HL-60 (cell line): Measurements from ENCODE around the gene STUM.

ENCODE experiments used
- DNase-seq, 2 experiments: peaks; one replicate each; pipeline ENCODE4 v3.0.0-alpha.2; 2010 to 2020; ENCODE audit warnings: low read depth in 1 of 2, low spot score in 1 of 2
- H3K27ac ChIP-seq: fragments of 250-450 bp; sonication (Bioruptor Pico); replicated peaks from 2 replicates; pipeline ENCODE4 v1.5.1; 2020; ENCODE audit warnings: mild to moderate bottlenecking, moderate library complexity
- H3K27me3 ChIP-seq: fragments of 250-450 bp; sonication (Bioruptor Pico); 2 replicates; pipeline ENCODE4 v1.5.1; 2021; ENCODE audit warnings: mild to moderate bottlenecking, moderate library complexity; ENCODE audit not compliant: insufficient read depth, poor library complexity, severe bottlenecking
- H3K4me3 ChIP-seq: replicated peaks from 2 replicates; pipeline ENCODE4 v1.5.1; 2011; ENCODE audit warnings: mild to moderate bottlenecking, control low read depth, low read length; ENCODE audit not compliant: insufficient read depth
- GABPA ChIP-seq: IDR thresholded peaks from 2 replicates; pipeline ENCODE4 v1.6.1; 2012; ENCODE audit warnings: low read depth
- POLR2AphosphoS5 ChIP-seq: IDR thresholded peaks from 2 replicates; pipeline ENCODE4 v1.6.1; 2012; ENCODE audit warnings: low read depth
- SPI1 ChIP-seq: IDR thresholded peaks from 2 replicates; pipeline ENCODE4 v1.6.1; 2012; ENCODE audit warnings: low read depth, mild to moderate bottlenecking, borderline replicate concordance
- TF ChIP-seq, protein P1 (sequence below): IDR thresholded peaks from 2 replicates; pipeline ENCODE4 v1.6.1; 2012; ENCODE audit warnings: low read depth; ENCODE audit not compliant: insufficient replicate concordance
- TF ChIP-seq, protein P2 (sequence below): IDR thresholded peaks from one replicate; pipeline ENCODE4 v1.5.1; 2011; ENCODE audit warnings: low read length, control low read depth, inconsistent platforms; ENCODE audit not compliant: insufficient read depth

Gene STUM

DNA sequence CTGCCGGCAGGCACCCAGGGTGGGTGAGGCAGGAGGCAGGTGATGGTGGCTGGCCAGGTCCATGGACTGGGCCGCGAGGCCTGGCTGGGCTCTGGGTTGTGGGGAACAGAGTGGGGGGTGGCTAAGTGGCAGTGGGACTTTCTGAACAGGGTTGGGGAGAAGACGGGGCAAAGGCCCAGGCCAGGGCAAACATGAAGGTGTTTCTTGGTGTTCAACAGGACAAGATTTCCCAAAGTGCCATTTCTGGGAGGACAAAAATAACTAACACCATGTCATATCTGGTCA, 26.8 kb downstream of the STUM start:
- no peak for DNase-seq
- H3K4me3 ChIP-seq = no peak overlapping the region
- TF ChIP-seq SPI1 (no peak), GABPA (no peak), POLR2AphosphoS5 (no peak)
- TF ChIP-seq, protein P1, sequence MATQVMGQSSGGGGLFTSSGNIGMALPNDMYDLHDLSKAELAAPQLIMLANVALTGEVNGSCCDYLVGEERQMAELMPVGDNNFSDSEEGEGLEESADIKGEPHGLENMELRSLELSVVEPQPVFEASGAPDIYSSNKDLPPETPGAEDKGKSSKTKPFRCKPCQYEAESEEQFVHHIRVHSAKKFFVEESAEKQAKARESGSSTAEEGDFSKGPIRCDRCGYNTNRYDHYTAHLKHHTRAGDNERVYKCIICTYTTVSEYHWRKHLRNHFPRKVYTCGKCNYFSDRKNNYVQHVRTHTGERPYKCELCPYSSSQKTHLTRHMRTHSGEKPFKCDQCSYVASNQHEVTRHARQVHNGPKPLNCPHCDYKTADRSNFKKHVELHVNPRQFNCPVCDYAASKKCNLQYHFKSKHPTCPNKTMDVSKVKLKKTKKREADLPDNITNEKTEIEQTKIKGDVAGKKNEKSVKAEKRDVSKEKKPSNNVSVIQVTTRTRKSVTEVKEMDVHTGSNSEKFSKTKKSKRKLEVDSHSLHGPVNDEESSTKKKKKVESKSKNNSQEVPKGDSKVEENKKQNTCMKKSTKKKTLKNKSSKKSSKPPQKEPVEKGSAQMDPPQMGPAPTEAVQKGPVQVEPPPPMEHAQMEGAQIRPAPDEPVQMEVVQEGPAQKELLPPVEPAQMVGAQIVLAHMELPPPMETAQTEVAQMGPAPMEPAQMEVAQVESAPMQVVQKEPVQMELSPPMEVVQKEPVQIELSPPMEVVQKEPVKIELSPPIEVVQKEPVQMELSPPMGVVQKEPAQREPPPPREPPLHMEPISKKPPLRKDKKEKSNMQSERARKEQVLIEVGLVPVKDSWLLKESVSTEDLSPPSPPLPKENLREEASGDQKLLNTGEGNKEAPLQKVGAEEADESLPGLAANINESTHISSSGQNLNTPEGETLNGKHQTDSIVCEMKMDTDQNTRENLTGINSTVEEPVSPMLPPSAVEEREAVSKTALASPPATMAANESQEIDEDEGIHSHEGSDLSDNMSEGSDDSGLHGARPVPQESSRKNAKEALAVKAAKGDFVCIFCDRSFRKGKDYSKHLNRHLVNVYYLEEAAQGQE = no peak
- TF ChIP-seq, protein P2, sequence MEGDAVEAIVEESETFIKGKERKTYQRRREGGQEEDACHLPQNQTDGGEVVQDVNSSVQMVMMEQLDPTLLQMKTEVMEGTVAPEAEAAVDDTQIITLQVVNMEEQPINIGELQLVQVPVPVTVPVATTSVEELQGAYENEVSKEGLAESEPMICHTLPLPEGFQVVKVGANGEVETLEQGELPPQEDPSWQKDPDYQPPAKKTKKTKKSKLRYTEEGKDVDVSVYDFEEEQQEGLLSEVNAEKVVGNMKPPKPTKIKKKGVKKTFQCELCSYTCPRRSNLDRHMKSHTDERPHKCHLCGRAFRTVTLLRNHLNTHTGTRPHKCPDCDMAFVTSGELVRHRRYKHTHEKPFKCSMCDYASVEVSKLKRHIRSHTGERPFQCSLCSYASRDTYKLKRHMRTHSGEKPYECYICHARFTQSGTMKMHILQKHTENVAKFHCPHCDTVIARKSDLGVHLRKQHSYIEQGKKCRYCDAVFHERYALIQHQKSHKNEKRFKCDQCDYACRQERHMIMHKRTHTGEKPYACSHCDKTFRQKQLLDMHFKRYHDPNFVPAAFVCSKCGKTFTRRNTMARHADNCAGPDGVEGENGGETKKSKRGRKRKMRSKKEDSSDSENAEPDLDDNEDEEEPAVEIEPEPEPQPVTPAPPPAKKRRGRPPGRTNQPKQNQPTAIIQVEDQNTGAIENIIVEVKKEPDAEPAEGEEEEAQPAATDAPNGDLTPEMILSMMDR = no peak
- H3K27ac ChIP-seq = no peak overlapping the region
- H3K27me3 ChIP-seq = no peaks in the 10 kb centered on the region

DNA sequence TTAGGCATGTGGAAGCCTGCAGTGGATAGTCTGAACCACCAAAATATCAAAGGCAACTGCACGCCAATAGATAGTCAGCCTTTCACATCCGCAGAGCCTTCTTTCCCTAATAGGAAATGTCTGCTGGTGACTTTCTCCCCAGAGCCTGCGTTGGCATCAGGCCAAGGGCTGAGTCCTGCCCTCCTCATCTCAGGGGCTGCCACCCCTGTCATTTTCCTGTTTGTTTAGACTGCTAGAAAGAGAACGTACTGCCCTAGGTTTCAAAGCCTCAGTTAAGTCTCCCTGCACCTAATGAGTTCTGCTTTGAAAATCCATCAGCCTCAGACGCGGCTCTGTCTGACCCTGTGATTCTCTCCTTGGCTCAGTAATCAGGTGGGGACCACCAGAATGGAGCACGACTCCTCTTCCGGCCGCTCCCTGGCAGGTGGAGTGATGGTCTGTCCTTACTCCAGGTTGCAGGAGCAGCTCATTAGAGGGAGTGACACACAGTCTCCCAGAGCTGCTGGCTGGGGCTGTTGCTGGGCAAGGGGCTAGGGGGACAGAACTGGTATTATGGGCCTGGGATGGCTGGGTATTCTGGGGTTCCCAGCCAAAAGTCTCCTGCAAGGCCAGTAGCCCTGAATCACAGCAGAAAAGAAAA, 27.3 kb downstream of the STUM start:
- no peak overlapping the region for H3K27ac ChIP-seq

DNA sequence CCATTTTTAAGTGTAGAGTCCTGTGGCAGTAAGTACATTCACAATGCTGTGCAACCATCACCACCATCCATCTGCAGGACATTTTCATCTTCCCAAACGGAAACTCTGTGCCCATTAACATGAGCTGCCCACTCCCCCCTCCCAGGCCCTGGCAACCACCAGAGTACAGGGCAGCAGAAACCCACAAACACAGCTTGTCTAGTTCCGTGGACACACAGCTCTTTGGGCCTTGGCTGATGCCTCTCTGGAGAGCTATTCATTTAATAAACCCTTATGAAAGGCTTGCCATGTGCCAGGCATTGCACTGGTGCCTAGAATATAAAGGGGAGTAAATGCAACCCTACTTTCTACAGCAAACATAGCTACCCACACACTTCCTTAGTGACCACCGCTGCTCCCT, 28.0 kb downstream of the STUM start:
- no peak for DNase-seq
- TF ChIP-seq GABPA = no peak
- TF ChIP-seq, protein P1 = no peak
- TF ChIP-seq, protein P2 = no peak
- TF ChIP-seq SPI1 = no peak
- no peak for TF ChIP-seq POLR2AphosphoS5
- Histone ChIP-seq H3K27ac (no peak overlapping the region), H3K27me3 (no peaks in the 10 kb centered on the region), H3K4me3 (no peak overlapping the region)

More for the DNA sequence above, 27.3 kb downstream of the STUM start:
- Histone ChIP-seq H3K4me3 (no peak overlapping the region), H3K27me3 (no peaks in the 10 kb centered on the region)
- TF ChIP-seq POLR2AphosphoS5 = no peak
- TF ChIP-seq, protein P2 = no peak
- no peak for TF ChIP-seq SPI1
- no peak for TF ChIP-seq GABPA
- TF ChIP-seq, protein P1 = no peak
- DNase-seq = no peak
